Lower leg skin (tissue), 4 donors: ENCODE measurements around the gene UNC5CL. TPM values are rescaled to one million over a fixed set of nuclear protein-coding genes. Genes with fewer than 3 reads are reported as not detected.
"Not testable (repeated sequence)": the region's sequence is repeated elsewhere in the genome, so short reads cannot be mapped to it uniquely, and the experiment has no call there.

Source experiments
- DNase-seq, 2 donors: peaks; one replicate each; pipeline ENCODE4 v3.0.0-alpha.2; 2019; ENCODE audit warnings: low spot score in 2 of 2
- H3K4me3 ChIP-seq: fragments of 200-600 bp; sonication (generic); 2 replicates; pipeline ENCODE4 v1.5.1; 2017; ENCODE audit warnings: mild to moderate bottlenecking, low read depth; ENCODE audit not compliant: poor library complexity, severe bottlenecking
- POLR2A ChIP-seq, 2 donors: fragments of 450-650 bp; IDR thresholded peaks; one replicate each; pipeline ENCODE4 v1.6.1; 2016 to 2017; ENCODE audit warnings: antibody characterized with exemption in 2 of 2, mild to moderate bottlenecking in 1 of 2, moderate library complexity in 1 of 2
- WGBS, 2 donors: methylation state at CpG; one replicate each; pipeline ENCODE4 v1.1.5; 2018; 5-methylcytosine and 5-hydroxymethylcytosine counted together
- intact Hi-C: fragments of 100-400 bp; cut with DNase I; formaldehyde crosslinking; loops from one replicate; pipeline ENCODE4 v1.15.0; 2023; ENCODE audit warnings: low total_unique reads
- total RNA-seq, 4 donors: library from RNA; depleted of rRNA; stranded (reverse); fragments of >200 nt; gene quantifications; one replicate each; pipeline ENCODE4 v1.1.0, GENCODE V29; 2016
- TF ChIP-seq, protein P1 (sequence below), 3 donors: fragments of 450-650 bp; IDR thresholded peaks; one replicate each; pipeline ENCODE4 v1.5.1; 2016; ENCODE audit warnings: antibody characterized with exemption in 3 of 3, mild to moderate bottlenecking in 3 of 3, moderate library complexity in 2 of 3

UNC5CL gene
- total RNA-seq, 4 donors from 2014 or later: 0.49 to 3.2 (median 1.7) TPM

DNA sequence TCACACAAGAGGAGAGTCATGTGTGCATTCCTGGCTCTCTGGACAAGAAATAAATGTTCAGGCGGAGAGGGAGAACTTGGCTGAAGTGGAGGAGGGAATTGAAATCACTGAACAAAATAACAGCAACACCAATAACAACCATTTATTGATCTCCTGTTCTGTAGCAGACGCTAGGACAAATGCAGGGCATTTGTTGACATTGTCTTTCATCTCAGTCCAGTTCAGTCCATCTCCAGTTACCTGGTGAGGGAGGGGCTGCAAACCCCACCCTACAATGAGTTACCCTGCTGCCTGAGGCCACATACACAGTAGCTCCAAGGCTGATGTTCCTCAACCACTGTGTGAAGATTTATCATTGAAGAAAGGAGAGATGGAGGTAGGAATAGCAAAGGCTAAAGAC, 27.3 kb downstream of the UNC5CL start:
- WGBS, 2 donors: 90 to 93% methylated on average over 2 of the region's 2 CpGs
- DNase-seq: no peak
- intact Hi-C loops: no loop called here
- TF ChIP-seq, protein P1, sequence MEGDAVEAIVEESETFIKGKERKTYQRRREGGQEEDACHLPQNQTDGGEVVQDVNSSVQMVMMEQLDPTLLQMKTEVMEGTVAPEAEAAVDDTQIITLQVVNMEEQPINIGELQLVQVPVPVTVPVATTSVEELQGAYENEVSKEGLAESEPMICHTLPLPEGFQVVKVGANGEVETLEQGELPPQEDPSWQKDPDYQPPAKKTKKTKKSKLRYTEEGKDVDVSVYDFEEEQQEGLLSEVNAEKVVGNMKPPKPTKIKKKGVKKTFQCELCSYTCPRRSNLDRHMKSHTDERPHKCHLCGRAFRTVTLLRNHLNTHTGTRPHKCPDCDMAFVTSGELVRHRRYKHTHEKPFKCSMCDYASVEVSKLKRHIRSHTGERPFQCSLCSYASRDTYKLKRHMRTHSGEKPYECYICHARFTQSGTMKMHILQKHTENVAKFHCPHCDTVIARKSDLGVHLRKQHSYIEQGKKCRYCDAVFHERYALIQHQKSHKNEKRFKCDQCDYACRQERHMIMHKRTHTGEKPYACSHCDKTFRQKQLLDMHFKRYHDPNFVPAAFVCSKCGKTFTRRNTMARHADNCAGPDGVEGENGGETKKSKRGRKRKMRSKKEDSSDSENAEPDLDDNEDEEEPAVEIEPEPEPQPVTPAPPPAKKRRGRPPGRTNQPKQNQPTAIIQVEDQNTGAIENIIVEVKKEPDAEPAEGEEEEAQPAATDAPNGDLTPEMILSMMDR (IDR thresholded peaks at IDR 0.05): no peak
- no peak for TF ChIP-seq POLR2A (IDR thresholded peaks at IDR 0.05)
- no peak overlapping the region for H3K4me3 ChIP-seq

DNA sequence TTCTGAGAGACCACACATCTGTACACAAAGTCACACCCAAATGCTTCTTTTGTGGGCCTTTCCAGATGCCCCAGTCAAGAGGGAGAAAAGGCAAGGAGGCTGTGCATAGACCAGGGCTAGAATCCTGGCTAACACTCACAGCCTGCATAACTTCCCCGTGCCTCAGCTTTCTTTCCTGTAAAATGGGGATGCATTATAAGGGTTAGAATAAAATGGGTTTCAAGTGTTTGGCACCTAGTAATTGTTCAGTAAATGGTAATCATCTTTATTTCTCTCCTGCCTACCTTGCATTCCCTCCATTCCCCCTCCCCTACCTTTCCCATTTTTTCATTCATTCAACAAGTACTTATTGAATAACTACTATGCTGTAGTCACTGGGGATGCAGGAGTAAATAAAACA, 29.4 kb downstream of the UNC5CL start:
- intact Hi-C loops: loop anchor here (10.0 kb wide), 1 partner anchor 55 kb away; no protein-coding TSS in a partner anchor
- TF ChIP-seq, protein P1 (IDR thresholded peaks at IDR 0.05): no peak
- TF ChIP-seq POLR2A (IDR thresholded peaks at IDR 0.05): no peak
- DNase-seq: no peak
- H3K4me3 ChIP-seq: no peak overlapping the region
- 96 to 100% methylated on average over 1 of the region's 1 CpG for whole genome bisulfite sequencing, 2 donors

DNA sequence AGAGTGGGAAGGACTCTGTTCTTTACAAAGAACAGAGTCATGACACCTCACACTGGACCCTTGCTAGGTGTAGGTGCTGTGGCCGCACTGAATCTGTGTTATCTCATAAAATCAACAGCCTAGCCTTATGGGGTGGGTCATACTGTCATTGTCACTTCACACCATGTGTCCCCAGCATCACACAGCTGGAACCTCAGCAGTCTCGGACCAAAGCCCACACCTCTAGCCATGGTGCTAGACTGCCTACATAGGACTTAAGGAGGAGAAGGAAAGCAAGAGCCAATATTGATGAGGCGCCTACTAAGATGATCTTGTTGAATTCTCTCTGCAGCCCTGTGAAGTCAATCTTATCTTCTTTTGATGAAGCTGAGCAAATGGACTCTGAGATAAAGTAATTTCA, 31.0 kb downstream of the UNC5CL start:
- intact Hi-C loops: loop anchor here (10.0 kb wide), 1 partner anchor 57 kb away; no protein-coding TSS in a partner anchor
- 93 to 97% methylated on average over 3 of the region's 3 CpGs for WGBS, 2 donors
- no peak for TF ChIP-seq POLR2A (IDR thresholded peaks at IDR 0.05)
- TF ChIP-seq, protein P1 (IDR thresholded peaks at IDR 0.05): no peak

DNA sequence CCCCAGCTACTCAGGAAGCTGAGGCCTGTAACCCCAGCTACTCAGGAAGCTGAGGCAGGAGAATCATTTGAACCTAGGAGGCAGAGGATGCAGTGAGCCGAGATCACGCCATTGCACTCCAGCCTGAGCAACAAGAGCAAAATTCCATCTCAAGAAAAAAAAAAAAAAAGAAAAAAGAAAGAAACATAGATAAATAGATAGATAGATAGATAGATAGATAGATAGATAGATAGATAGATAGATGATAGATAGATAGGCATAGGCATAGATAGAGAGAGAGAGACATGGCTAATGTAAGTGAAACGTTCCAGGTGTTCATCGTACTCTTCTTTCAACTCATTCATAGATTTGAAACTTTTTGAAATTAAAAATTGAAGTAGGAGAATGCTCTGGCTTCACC, 32.0 kb downstream of the UNC5CL start:
- intact Hi-C loops: loop anchor here (10.0 kb wide), 1 partner anchor 58 kb away; no protein-coding TSS in a partner anchor

More for the DNA sequence above, 31.0 kb downstream of the UNC5CL start:
- no peak overlapping the region for H3K4me3 ChIP-seq
- DNase-seq: no peak

DNA sequence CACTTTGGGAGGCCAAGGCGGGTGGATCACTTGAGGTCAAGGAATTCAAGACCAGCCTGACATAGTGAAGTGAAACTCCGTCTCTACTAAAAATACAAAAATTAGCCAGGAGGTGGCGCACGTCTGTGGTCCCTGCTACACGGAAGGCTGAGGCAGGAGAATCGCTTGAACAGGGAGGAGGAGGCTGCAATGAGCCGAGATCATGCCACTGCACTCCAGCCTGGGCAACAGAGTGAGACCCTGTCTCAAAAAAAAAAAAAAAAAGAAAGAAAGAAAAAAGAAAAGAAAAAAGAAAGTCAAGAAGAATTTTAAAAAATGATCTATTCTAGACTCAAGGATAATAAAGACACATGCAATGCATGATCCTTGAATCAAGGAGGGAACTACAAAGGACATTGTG, 32.8 kb downstream of the UNC5CL start:
- WGBS, 2 donors: 3 to 6% methylated on average over 7 of the region's 7 CpGs
- intact Hi-C loops: loop anchor here (10.0 kb wide), 1 partner anchor 59 kb away; no protein-coding TSS in a partner anchor
- DNase-seq: peak; percentile 53 to 87
- not testable (repeated sequence) for H3K4me3 ChIP-seq

More for the DNA sequence above, 32.0 kb downstream of the UNC5CL start:
- 88 to 96% methylated on average over 4 of the region's 4 CpGs for WGBS, 2 donors
- not testable (repeated sequence) for DNase-seq, H3K4me3 ChIP-seq

DNA sequence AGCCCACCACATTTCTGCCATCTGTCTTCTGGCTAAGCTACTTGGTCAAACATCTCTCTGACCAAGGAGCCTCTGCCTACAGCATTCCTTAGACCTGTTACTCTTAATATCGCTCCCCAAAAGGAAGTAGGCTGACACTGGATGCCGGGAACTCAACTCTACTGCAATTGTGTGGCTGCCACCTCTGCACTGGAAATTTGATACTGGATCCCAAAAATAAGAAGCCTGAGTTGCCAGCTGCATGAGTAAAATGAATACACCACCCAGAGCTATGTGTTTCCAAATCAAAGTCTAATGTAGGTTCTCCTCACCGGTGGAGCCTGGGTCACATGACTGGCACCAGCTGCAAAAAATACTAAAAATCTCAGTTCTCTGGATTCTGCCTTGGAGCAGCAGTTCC, 36.9 kb downstream of the UNC5CL start:
- DNase-seq: no peak
- WGBS, 2 donors: 63 to 69% methylated on average over 3 of the region's 3 CpGs
- intact Hi-C loops: loop anchor here (10.0 kb wide), 1 partner anchor 63 kb away; no protein-coding TSS in a partner anchor
- no peak for TF ChIP-seq POLR2A (IDR thresholded peaks at IDR 0.05)
- no peak overlapping the region for H3K4me3 ChIP-seq

- intact Hi-C loops: loop anchor here (10.0 kb wide), 1 partner anchor 65 kb away; no protein-coding TSS in a partner anchor
- TF ChIP-seq POLR2A (IDR thresholded peaks at IDR 0.05): no peak
- TF ChIP-seq, protein P1 (IDR thresholded peaks at IDR 0.05): no peak
- DNase-seq: no peak
- H3K4me3 ChIP-seq: no peak overlapping the region
- 87 to 89% methylated on average over 4 of the region's 4 CpGs for WGBS, 2 donors
Measured at GRCh38 chr6:41000248-41000647, 38.8 kb downstream of the UNC5CL start.
